GM18511 (cell line): ENCODE results near the gene GARS1.

ENCODE experiments used
- ATAC-seq: cut with Tn5 transposase; IDR thresholded peaks from one replicate; pipeline ENCODE4 v1.9.1; 2021; ENCODE audit warnings: mild to moderate bottlenecking, moderate library complexity; ENCODE audit not compliant: unreplicated experiment

The GARS1 gene

DNA sequence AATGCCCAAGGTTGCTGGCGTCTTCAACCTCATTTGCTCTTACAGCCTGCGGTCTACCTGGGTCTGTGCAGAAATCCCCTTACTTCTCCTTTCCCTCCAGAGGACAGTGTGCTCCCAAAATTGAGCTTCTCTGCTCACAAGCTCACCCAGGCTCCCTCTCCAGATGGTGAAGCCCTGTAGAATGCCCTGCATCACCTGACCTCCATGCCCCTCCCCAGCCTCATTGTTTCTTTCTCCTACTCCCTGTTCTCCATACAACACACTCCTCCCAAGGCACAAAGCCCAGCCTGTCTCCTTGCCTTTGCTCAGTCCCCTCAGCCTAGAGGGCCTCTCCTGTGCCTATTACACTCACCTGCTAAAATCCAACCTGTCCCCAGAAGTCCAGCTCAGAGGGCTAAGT is 84.1 kb downstream of the GARS1 start:
- no peak for ATAC-seq

GRCh38 chr7:30679664-30680063 is 85.0 kb downstream of the GARS1 start:
- ATAC-seq = no peak

- ATAC-seq = no peak
Measured at GRCh38 chr7:30681331-30681797, 86.7 kb downstream of the GARS1 start.

- peak; percentile 20 for ATAC-seq
Measured at GRCh38 chr7:30681815-30682211, 87.1 kb downstream of the GARS1 start.

GRCh38 chr7:30682212-30683083 is 87.8 kb downstream of the GARS1 start, which contains the start of gene CRHR2:
Gene CRHR2 (minus strand): TSS chr7:30682456. CDS start chr7:30682280, 176 bp downstream.
- peak; percentile 52 for ATAC-seq

DNA sequence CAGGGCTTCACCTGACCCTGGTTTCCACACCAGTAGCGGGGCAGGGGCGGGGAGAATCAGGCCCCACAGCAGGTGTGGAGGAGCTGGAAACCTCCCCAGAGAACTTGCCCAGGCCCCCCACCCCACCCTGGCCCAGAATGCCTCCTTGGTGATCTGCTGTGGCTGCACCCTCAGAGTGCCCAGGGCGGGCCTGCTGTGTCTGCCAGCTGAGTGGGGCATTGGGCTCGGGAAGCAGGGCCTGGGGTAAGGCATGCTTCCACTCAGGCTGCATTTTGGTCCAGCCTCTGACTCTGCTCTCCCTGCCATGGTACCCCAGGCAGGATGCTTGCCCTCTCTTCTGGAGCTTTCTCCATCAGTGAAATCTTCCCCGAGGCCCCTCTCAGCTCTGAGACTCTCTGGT is 88.6 kb downstream of the GARS1 start:
- no peak for ATAC-seq
